GM12801 (cell line): ENCODE results near the gene AMZ1.

Source experiments
- TF ChIP-seq, protein P1 (sequence below): IDR thresholded peaks from one replicate; pipeline ENCODE4 v1.5.1; 2011; ENCODE audit warnings: control low read depth; ENCODE audit not compliant: insufficient read length; ENCODE audit errors: extremely low read depth

AMZ1 gene

GRCh38 chr7:2736411-2736914 lies 48.5 kb downstream of the AMZ1 start:
- TF ChIP-seq, protein P1, sequence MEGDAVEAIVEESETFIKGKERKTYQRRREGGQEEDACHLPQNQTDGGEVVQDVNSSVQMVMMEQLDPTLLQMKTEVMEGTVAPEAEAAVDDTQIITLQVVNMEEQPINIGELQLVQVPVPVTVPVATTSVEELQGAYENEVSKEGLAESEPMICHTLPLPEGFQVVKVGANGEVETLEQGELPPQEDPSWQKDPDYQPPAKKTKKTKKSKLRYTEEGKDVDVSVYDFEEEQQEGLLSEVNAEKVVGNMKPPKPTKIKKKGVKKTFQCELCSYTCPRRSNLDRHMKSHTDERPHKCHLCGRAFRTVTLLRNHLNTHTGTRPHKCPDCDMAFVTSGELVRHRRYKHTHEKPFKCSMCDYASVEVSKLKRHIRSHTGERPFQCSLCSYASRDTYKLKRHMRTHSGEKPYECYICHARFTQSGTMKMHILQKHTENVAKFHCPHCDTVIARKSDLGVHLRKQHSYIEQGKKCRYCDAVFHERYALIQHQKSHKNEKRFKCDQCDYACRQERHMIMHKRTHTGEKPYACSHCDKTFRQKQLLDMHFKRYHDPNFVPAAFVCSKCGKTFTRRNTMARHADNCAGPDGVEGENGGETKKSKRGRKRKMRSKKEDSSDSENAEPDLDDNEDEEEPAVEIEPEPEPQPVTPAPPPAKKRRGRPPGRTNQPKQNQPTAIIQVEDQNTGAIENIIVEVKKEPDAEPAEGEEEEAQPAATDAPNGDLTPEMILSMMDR: no peak

DNA sequence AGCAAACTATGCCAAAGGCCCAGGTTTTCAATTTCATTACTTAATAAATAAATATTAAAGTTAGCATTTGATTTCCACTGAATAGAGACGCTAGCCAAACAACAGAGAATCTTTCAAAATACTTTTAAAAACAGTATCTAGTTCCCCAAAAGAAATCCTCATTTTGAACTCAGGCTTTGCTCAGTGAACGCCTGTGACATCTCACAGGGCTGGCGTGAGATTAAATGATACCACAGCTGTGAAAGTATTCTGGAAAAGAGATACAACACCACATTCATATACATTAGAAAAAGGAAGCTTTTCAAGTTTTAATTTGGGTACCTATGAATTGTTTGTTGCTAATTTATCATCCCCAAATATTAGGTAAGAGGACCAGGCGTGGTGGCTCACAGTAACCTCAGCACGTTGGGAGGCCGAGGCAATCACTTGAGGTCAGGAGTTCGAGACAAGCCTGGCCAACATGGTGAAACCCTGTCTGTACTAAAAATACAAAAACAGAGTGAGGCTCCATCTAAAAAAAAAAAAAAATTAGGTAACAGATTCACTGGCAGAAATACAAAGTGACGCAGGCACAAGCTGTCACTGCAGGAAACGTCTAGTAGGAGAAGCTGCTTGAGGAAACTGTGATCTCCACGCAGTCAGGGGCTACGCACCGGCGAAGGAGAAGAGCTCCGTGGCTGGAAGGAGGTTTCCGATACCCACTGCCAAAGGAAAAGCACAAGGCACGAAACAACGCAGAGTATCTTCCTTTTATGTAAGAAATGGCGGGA lies 50.0 kb downstream of the AMZ1 start:
- TF ChIP-seq, protein P1: no peak

DNA sequence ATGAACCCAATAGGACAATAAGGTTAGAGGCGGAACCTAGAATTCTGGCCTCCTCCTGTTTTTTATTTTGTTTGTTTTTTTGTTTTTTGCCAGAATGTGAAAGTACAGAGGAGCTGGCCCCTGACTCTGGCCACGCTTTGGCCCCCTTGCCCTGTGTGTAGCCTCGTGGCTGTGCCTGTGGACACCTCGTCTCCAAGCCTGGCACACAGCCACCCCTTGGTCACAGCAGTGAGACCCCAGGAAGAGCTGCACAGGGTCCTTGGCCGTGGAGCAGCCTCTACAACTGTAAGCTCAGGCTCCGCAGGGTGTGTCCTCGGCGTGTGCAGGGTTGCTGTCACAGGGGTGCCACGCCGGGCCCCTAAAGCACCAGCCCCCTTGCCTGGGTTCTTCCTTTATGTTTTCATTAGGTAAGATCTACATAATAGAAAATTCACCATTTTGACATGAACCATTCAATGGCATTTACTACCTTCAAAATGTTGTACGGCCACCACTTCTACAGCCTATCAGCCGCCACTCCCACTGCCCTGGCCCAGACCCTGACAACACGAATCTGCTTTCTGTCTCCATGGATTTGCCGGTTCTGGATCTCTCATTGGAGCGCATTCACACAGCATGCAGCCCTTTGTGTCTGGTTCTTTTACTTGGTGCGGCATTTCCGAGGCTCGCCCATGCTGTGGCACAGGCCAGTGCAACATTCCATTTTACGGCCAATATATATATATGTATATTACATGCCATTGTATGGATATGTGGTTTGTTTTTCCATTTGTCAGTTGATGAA lies 51.0 kb downstream of the AMZ1 start:
- TF ChIP-seq, protein P1: no peak

DNA sequence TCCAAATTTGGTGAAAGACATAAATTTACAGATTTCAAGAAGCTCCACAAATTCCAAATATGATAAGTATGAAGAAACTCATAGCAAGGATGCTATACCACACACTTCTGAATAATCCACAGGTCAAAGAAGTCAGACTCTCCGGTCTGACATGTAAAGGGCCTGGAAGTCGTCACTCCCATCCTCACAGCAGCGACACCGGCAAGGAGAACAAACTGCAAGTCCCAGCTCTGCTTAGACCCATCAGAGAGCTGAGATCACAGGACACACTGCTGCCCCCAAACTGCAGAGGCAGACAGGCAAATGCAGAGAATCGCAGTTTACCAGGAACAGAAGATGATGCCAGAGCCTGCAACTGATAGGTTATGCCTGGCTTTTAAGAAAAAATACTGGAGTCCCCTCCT lies 62.0 kb downstream of the AMZ1 start:
- TF ChIP-seq, protein P1: no peak

GRCh38 chr7:2751086-2751485 lies 63.1 kb downstream of the AMZ1 start:
- TF ChIP-seq, protein P1: no peak

GRCh38 chr7:2753148-2753547 lies 65.1 kb downstream of the AMZ1 start:
- TF ChIP-seq, protein P1: no peak

GRCh38 chr7:2754086-2754485 lies 66.1 kb downstream of the AMZ1 start:
- TF ChIP-seq, protein P1: no peak
